GM12878 (cell line): Measurements from ENCODE around the gene GPR39. TPM values are rescaled to one million over a fixed set of nuclear protein-coding genes. Genes with fewer than 3 reads are reported as not detected.

Experiments used
- ATAC-seq: fragments of 200-7000 bp; cut with Tn5 transposase; 3 replicates; pipeline ENCODE4 v1.9.1; 2020; ENCODE audit warnings: mild to moderate bottlenecking, moderate library complexity
- BruUV-seq: library from RNA; stranded (reverse); fragments of 400-500 nt; replicated peaks from 2 replicates; lab custom pipeline; 2021; lab: Mats Ljungman, UMichigan
- CTCF ChIA-PET: fragments of 300-600 bp; sonication (Branson Sonifier 250); formaldehyde crosslinking; extraction: SDS; loops from one replicate; lab custom pipeline; 2021; ENCODE audit warnings: inconsistent platforms; lab: Yijun Ruan, JAX
- POLR2A ChIA-PET: fragments of 350-600 bp; formaldehyde crosslinking; extraction: SDS; loops from one replicate; lab custom pipeline; 2021; ENCODE audit warnings: inconsistent platforms; lab: Charles Lee
- RAD21 ChIA-PET: fragments of 300-600 bp; sonication (Branson Sonifier 250); formaldehyde crosslinking; loops from one replicate; lab custom pipeline; 2023; ENCODE audit warnings: antibody characterized with exemption; ENCODE audit not compliant: unreplicated experiment; lab: Charles Lee
- SMC1A ChIA-PET: fragments of 300-600 bp; sonication (Branson Sonifier 250); formaldehyde crosslinking; loops from one replicate; lab custom pipeline; 2023; ENCODE audit not compliant: unreplicated experiment, uncharacterized antibody; lab: Charles Lee
- DNase-seq: peaks from one replicate; pipeline ENCODE4 v3.0.0-alpha.2; 2011; ENCODE audit warnings: low read depth, low spot score
- FAIRE-seq: peaks from 3 replicates; lab custom pipeline; 2011; peaks lifted over from hg19 to GRCh38; lab: Jason Lieb, UNC
- H2AFZ ChIP-seq: 2 replicates; pipeline ENCODE4 v1.6.0; 2011; ENCODE audit warnings: low read depth, low read length, control low read depth; ENCODE audit not compliant: control insufficient read depth
- H3K27ac ChIP-seq: 2 replicates; pipeline ENCODE4 v1.5.1; 2011; ENCODE audit warnings: control low read depth; ENCODE audit not compliant: control insufficient read depth, insufficient read depth
- H3K27me3 ChIP-seq, 2 experiments: replicated peaks in 1 of 2; 2 replicates each; pipeline versions ENCODE4 v1.6.0 to v1.6.1; 2011; ENCODE audit warnings: low read length in 1 of 2; ENCODE audit not compliant: control insufficient read depth in 2 of 2, insufficient read depth in 2 of 2
- H3K36me3 ChIP-seq, 2 experiments: 2 replicates each; pipeline ENCODE4 v1.5.1; 2011; ENCODE audit warnings: low read length in 1 of 2; ENCODE audit not compliant: control insufficient read depth in 2 of 2, insufficient read depth in 2 of 2
- H3K4me1 ChIP-seq: 2 replicates; pipeline ENCODE4 v1.6.1; 2011; ENCODE audit warnings: mild to moderate bottlenecking, low read length, moderate library complexity, mixed read lengths; ENCODE audit not compliant: control insufficient read depth, insufficient read depth
- H3K4me2 ChIP-seq: 2 replicates; pipeline ENCODE4 v1.6.0; 2011; ENCODE audit warnings: control low read depth; ENCODE audit not compliant: control insufficient read depth, insufficient read depth
- H3K4me3 ChIP-seq: fragments of 200-600 bp; sonication (generic); 2 replicates; pipeline ENCODE4 v1.5.1; 2016
- H3K79me2 ChIP-seq: 2 replicates; pipeline ENCODE4 v1.6.0; 2011; ENCODE audit warnings: low read length; ENCODE audit not compliant: control insufficient read depth, insufficient read depth
- H3K9ac ChIP-seq: 2 replicates; pipeline ENCODE4 v1.8.0; 2011; ENCODE audit warnings: low read length, control low read depth, mixed read lengths; ENCODE audit not compliant: control insufficient read depth, insufficient read depth
- H3K9me3 ChIP-seq: replicated peaks from 3 replicates; pipeline ENCODE4 v1.5.1; 2011; ENCODE audit warnings: mild to moderate bottlenecking, low read length; ENCODE audit not compliant: control insufficient read depth, insufficient read depth
- H4K20me1 ChIP-seq: 2 replicates; pipeline ENCODE4 v1.6.0; 2011; ENCODE audit not compliant: control insufficient read depth, insufficient read depth
- CBFB ChIP-seq: IDR thresholded peaks from 2 replicates; pipeline ENCODE4 v1.6.1; 2016; ENCODE audit warnings: antibody characterized with exemption, low read depth
- CHD4 ChIP-seq: fragments of 200-600 bp; sonication (generic); IDR thresholded peaks from 2 replicates; pipeline ENCODE4 v1.6.1; 2016; ENCODE audit warnings: mild to moderate bottlenecking
- CTCF ChIP-seq, 3 experiments: IDR thresholded peaks in 2 of 3; conservative IDR thresholded peaks in 1 of 3; 2 replicates each; pipeline ENCODE4 v1.5.1; 2011; ENCODE audit warnings: low read depth in 3 of 3, low read length in 3 of 3, mild to moderate bottlenecking in 3 of 3, control low read depth in 2 of 3, moderate library complexity in 2 of 3, inconsistent platforms in 1 of 3, mixed read lengths in 1 of 3; ENCODE audit not compliant: control insufficient read depth in 2 of 3, insufficient read depth in 1 of 3; ENCODE audit errors: extremely low read depth in 1 of 3
- FOS ChIP-seq: IDR thresholded peaks from 3 replicates; pipeline ENCODE4 v1.6.1; 2011; ENCODE audit warnings: borderline replicate concordance; ENCODE audit not compliant: insufficient read length; ENCODE audit errors: extremely low read depth
- FOXK2 ChIP-seq: fragments of 450-650 bp; IDR thresholded peaks from 2 replicates; pipeline ENCODE4 v1.6.1; 2017; ENCODE audit warnings: mild to moderate bottlenecking, moderate library complexity
- GABPA ChIP-seq: IDR thresholded peaks from 2 replicates; pipeline ENCODE4 v1.6.1; 2014; ENCODE audit warnings: antibody characterized with exemption, low read depth, mild to moderate bottlenecking, inconsistent platforms
- KAT2A ChIP-seq: conservative IDR thresholded peaks from 2 replicates; pipeline ENCODE4 v1.6.1; 2011; ENCODE audit warnings: low read depth, low read length; ENCODE audit not compliant: control insufficient read depth
- NFYB ChIP-seq: IDR thresholded peaks from 2 replicates; pipeline ENCODE4 v1.6.1; 2011; ENCODE audit warnings: low read depth, mild to moderate bottlenecking, low read length, improper control_type of control experiment, moderate library complexity; ENCODE audit not compliant: insufficient read depth
- POLR2A ChIP-seq: IDR thresholded peaks from 2 replicates; pipeline ENCODE4 v1.6.1; 2011; ENCODE audit warnings: low read depth, mild to moderate bottlenecking, low read length
- RUNX3 ChIP-seq: IDR thresholded peaks from 2 replicates; pipeline ENCODE4 v1.6.1; 2012; ENCODE audit warnings: low read length, inconsistent platforms
- SIN3A ChIP-seq: IDR thresholded peaks from 2 replicates; pipeline ENCODE4 v1.6.1; 2012; ENCODE audit warnings: low read depth, low read length, improper control_type of control experiment
- SKIL ChIP-seq: fragments of 450-650 bp; IDR thresholded peaks from 2 replicates; pipeline ENCODE4 v1.6.1; 2017; ENCODE audit warnings: mild to moderate bottlenecking, low read depth, inconsistent platforms; ENCODE audit not compliant: poor library complexity, severe bottlenecking
- SMAD5 ChIP-seq: IDR thresholded peaks from 2 replicates; pipeline ENCODE4 v1.6.1; 2016; ENCODE audit warnings: antibody characterized with exemption, low read depth
- SMARCA5 ChIP-seq: fragments of 450-650 bp; IDR thresholded peaks from 2 replicates; pipeline ENCODE4 v1.6.1; 2017; ENCODE audit warnings: mild to moderate bottlenecking
- SUZ12 ChIP-seq: fragments of 200-600 bp; sonication (generic); IDR thresholded peaks from one replicate; pipeline ENCODE4 v1.6.1; 2018; ENCODE audit warnings: antibody characterized with exemption, mild to moderate bottlenecking; ENCODE audit not compliant: unreplicated experiment
- USF2 ChIP-seq: IDR thresholded peaks from 2 replicates; pipeline ENCODE4 v1.6.1; 2011; ENCODE audit warnings: low read depth, low read length, improper control_type of control experiment, borderline replicate concordance
- ZNF274 ChIP-seq: IDR thresholded peaks from one replicate; pipeline ENCODE4 v1.8.0; 2011; ENCODE audit not compliant: insufficient read length, insufficient read depth
- ZNF592 ChIP-seq: fragments of 450-650 bp; IDR thresholded peaks from 2 replicates; pipeline ENCODE4 v1.6.1; 2017; ENCODE audit warnings: mild to moderate bottlenecking, moderate library complexity
- WGBS: methylation state at CpG from one replicate; pipeline ENCODE4 v1.1.6; 2016; ENCODE audit warnings: low lambda C conversion rate; ENCODE audit not compliant: insufficient replicate concordance, insufficient coverage; ENCODE audit errors: missing lambda C conversion rate; 5-methylcytosine and 5-hydroxymethylcytosine counted together
- in situ Hi-C: fragments of 300-500 bp; cut with MboI; formaldehyde crosslinking; loops from 9 replicates; pipeline ENCODE4 v1.14.3; 2018; ENCODE audit warnings: mixed read lengths
- intact Hi-C: fragments of 100-400 bp; cut with micrococcal nuclease; formaldehyde crosslinking; loops from one replicate; pipeline ENCODE4 v1.14.2; 2022; ENCODE audit not compliant: unreplicated experiment
- polyA plus RNA-seq, 11 experiments: library from polyadenylated mRNA; depleted of rRNA in 4 of 11; unstranded in 6 of 11; stranded (reverse) in 5 of 11; fragments of >200 nt; fragmentation: Nextera tagmentation in 4 of 11; fragmentation: Illumina TruSeq in 1 of 11; extraction: Ambion mirVana in 4 of 11; extraction: Trizol in 1 of 11; gene quantifications; 1 replicate in 1 of 11; 2 replicates in 10 of 11; pipeline versions ENCODE4 v1.2.1 to v1.2.3, GENCODE V29; 2011 to 2016; ENCODE audit warnings: inconsistent platforms in 2 of 11, missing spikeins in 2 of 11, low read depth in 1 of 11
- total RNA-seq, 4 experiments: library from RNA; depleted of rRNA in 3 of 4; stranded (reverse); fragments of >200 nt in 3 of 4; fragmentation: Illumina TruSeq in 1 of 4; extraction: Trizol in 1 of 4; gene quantifications; 2 replicates each; pipeline versions ENCODE4 v1.2.1 to v1.2.3, GENCODE V29; 2013 to 2021

GPR39 gene
- total and polyA plus RNA-seq, 10 of the 15 experiments (the other 5 are each of a cell fraction or from before 2014, with no cell fraction given) = 0.05 to 0.23 TPM; not detected in 8

GRCh38 chr2:132611719-132612118 lies 195.1 kb downstream of the GPR39 start:
- WGBS = 24% methylated on average over 2 of the region's 2 CpGs
- RAD21 ChIA-PET = no interaction called here
- SMC1A ChIA-PET = no interaction called here
- H3K4me1 ChIP-seq = no peaks in the 10 kb centered on the region
- in situ Hi-C loops = no loop called here
- intact Hi-C loops = no loop called here
- H3K79me2 ChIP-seq = no peaks in the 10 kb centered on the region
- H3K4me3 ChIP-seq = no peak overlapping the region
- H3K9ac ChIP-seq = no peak overlapping the region
- no TSS peak for BruUV-seq
- POLR2A ChIA-PET = no interaction called here
- H2AFZ ChIP-seq = no peak overlapping the region
- no peak overlapping the region for H3K27ac ChIP-seq
- no peaks in the 10 kb centered on the region for H3K9me3 ChIP-seq
- H3K27me3 ChIP-seq = no peaks in the 10 kb centered on the region
- H4K20me1 ChIP-seq = no peaks in the 10 kb centered on the region
- FAIRE-seq (no peak), DNase-seq (no peak), ATAC-seq (no peak)
- no peak overlapping the region for H3K4me2 ChIP-seq
- CTCF ChIA-PET = interaction anchor here (0.7 kb wide), 1 partner anchor 13 kb away, joined by 3 read pairs; no protein-coding TSS in a partner anchor
- no peaks in the 10 kb centered on the region for H3K36me3 ChIP-seq
- no peak for TF ChIP-seq ZNF592
- no peak for TF ChIP-seq KAT2A
- TF ChIP-seq CBFB = no peak
- TF ChIP-seq CHD4 = no peak
- TF ChIP-seq USF2 = no peak
- no peak for TF ChIP-seq POLR2A
- no peak for TF ChIP-seq CTCF (IDR thresholded peaks at IDR 0.05 in 2 of 3, conservative IDR thresholded peaks at IDR 0.05 in 1 of 3; ENCODE audit: control insufficient read depth in 2 of 3, extremely low read depth in 1 of 3, insufficient read depth in 1 of 3, low read depth in 3 of 3, low read length in 3 of 3)
- no peak for TF ChIP-seq FOS
- TF ChIP-seq SUZ12 = no peak
- TF ChIP-seq SMARCA5 = no peak
- TF ChIP-seq NFYB = no peak
- TF ChIP-seq GABPA = no peak
- TF ChIP-seq SKIL = no peak
- no peak for TF ChIP-seq SMAD5
- TF ChIP-seq ZNF274 = no peak
- no peak for TF ChIP-seq FOXK2
- no peak for TF ChIP-seq RUNX3
- TF ChIP-seq SIN3A = no peak
